ENCODE measurements around the gene MAP3K10.

The MAP3K10 gene

DNA sequence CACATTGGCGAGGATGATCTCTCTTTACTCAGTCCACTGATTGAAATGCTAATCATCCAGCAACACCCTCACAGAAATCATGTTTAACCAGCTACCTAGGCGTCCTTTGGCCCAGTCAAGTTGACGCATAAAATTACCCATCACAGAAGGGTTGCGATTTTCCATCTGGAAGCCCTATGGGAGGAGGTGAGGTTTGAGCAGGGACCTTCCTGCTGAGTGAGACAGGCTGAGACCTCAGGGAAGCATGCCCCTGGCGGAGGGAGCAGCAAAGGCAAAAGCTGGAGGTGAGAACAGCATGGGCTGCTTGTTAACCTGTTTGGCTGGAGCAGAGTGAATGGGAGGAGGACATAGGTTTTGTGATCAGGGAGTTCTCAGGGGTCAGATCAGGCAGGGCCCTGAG is 19.7 kb downstream of the MAP3K10 start:
- H3K4me3 ChIP-seq (ENCODE audit: low read depth, low read length) = no peak overlapping the region
- no peak for DNase-seq (ENCODE audit: low read depth)
- TF ChIP-seq, protein P1, sequence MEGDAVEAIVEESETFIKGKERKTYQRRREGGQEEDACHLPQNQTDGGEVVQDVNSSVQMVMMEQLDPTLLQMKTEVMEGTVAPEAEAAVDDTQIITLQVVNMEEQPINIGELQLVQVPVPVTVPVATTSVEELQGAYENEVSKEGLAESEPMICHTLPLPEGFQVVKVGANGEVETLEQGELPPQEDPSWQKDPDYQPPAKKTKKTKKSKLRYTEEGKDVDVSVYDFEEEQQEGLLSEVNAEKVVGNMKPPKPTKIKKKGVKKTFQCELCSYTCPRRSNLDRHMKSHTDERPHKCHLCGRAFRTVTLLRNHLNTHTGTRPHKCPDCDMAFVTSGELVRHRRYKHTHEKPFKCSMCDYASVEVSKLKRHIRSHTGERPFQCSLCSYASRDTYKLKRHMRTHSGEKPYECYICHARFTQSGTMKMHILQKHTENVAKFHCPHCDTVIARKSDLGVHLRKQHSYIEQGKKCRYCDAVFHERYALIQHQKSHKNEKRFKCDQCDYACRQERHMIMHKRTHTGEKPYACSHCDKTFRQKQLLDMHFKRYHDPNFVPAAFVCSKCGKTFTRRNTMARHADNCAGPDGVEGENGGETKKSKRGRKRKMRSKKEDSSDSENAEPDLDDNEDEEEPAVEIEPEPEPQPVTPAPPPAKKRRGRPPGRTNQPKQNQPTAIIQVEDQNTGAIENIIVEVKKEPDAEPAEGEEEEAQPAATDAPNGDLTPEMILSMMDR (IDR thresholded peaks at IDR 0.05; ENCODE audit: insufficient read depth, low read depth, low read length, missing control alignments) = no peak

DNA sequence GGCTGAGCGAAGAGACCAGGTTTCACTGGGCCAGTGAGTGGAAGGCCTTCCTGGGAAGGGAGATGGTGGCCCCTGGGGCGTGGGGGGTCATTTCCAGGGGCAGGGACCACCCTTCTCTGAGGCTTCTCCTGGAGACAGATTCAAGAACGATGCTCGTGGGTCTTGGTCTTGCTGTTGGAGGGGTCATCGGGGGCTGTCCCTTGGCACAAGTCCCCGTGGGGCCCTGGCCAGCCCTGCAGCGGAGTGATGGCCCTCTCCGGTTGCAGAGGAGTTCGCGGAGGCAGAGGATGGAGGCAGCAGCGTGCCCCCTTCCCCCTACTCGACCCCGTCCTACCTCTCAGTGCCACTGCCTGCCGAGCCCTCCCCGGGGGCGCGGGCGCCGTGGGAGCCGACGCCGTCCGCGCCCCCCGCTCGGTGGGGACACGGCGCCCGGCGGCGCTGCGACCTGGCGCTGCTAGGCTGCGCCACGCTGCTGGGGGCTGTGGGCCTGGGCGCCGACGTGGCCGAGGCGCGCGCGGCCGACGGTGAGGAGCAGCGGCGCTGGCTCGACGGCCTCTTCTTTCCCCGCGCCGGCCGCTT is 22.1 kb downstream of the MAP3K10 start:
- no peak overlapping the region for H3K4me3 ChIP-seq (ENCODE audit: low read depth, low read length)
- no peak for DNase-seq (ENCODE audit: low read depth)

GRCh38 chr19:40213882-40214570 is 22.8 kb downstream of the MAP3K10 start:
- DNase-seq (ENCODE audit: low read depth) = no peak
- TF ChIP-seq, protein P1 (IDR thresholded peaks at IDR 0.05; ENCODE audit: insufficient read depth, low read depth, low read length, missing control alignments) = no peak
- no peak overlapping the region for H3K4me3 ChIP-seq (ENCODE audit: low read depth, low read length)

More for the DNA sequence above, 22.1 kb downstream of the MAP3K10 start:
- TF ChIP-seq, protein P1 (IDR thresholded peaks at IDR 0.05; ENCODE audit: insufficient read depth, low read depth, low read length, missing control alignments) = no peak

- no peak for DNase-seq (ENCODE audit: low read depth)
- H3K4me3 ChIP-seq (ENCODE audit: low read depth, low read length) = no peak overlapping the region
- TF ChIP-seq, protein P1 (IDR thresholded peaks at IDR 0.05; ENCODE audit: insufficient read depth, low read depth, low read length, missing control alignments) = no peak
These were observed 23.7 kb downstream of the MAP3K10 start for GRCh38 chr19:40214936-40215335.

GRCh38 chr19:40216013-40216776 is 25.0 kb downstream of the MAP3K10 start:
- DNase-seq (ENCODE audit: low read depth) = no peak
- TF ChIP-seq, protein P1 (IDR thresholded peaks at IDR 0.05; ENCODE audit: insufficient read depth, low read depth, low read length, missing control alignments) = no peak
- H3K4me3 ChIP-seq (ENCODE audit: low read depth, low read length) = no peak overlapping the region

- TF ChIP-seq, protein P1 (IDR thresholded peaks at IDR 0.05; ENCODE audit: insufficient read depth, low read depth, low read length, missing control alignments) = no peak
- DNase-seq (ENCODE audit: low read depth) = no peak
- H3K4me3 ChIP-seq (ENCODE audit: low read depth, low read length) = no peak overlapping the region
These were observed 25.5 kb downstream of the MAP3K10 start for GRCh38 chr19:40216777-40217026.

Measured in GM12865 (cell line).